Nucleus accumbens (tissue), 56 donors: Measurements from ENCODE around the gene RSPRY1.

Source experiments
- DNase-seq, 56 donors: peaks; one replicate each; lab custom pipeline; 2025; lab: John Stamatoyannopoulos, UW

The RSPRY1 gene

GRCh38 chr16:57209780-57210179, 23.7 kb downstream of the RSPRY1 start:
- DNase-seq: no peak

DNA sequence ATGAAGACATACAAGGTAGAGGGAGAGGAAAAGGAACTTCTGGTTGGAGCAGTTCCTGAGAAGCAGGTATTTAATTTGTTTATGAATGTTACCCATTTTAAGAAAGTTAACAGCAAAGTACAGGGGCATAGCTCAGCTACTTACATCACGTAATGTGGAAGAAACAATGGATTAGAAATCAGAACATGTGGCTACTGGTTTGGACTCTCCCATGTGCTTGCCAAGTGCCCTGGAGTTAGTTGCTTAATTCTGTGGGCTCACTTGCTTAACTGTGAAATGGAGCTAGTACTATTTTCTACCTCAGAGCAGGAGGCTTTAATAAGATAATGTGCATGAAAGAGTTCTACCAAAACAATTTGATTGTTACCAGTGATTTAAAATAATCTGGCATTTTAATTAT, 27.3 kb downstream of the RSPRY1 start:
- no peak for DNase-seq

- no peak for DNase-seq
Measured at GRCh38 chr16:57216968-57217367, 30.8 kb downstream of the RSPRY1 start.

- no peak for DNase-seq
Measured at GRCh38 chr16:57223057-57223456, 36.9 kb downstream of the RSPRY1 start.

DNA sequence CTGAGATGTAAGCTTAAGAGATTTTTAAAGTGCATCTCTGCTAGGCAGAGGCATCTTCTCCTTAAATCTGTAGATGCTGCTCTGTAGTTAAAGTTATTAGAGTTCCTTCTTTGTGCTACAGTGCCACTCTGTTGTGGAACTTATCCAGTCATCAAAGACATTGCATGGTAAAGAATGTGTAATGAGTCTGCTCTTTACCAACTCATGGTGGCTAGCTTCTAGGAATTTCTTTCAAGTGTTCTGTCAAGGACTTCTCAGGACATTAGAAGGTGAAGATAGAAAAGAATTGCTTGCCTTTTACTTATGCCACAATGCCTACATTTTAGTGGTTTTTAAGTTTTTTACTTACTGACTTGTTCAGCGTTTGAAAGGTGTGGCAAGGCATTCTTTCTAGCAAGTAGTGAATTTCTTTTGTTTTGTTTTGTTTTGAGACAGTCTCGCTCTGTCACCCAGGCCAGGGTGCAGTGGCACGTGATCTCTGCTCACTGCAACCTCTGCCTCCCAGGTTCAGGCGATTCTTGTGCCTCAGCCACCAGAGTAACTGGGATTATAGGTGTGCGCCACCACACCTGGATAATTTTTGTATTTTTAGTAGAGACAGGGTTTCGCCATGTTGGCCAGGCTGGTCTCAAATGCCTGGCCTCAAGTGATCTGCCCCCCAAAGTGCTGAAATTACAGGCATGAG, 38.7 kb downstream of the RSPRY1 start:
- no peak for DNase-seq

- no peak for DNase-seq
Measured at GRCh38 chr16:57225978-57226377, 39.8 kb downstream of the RSPRY1 start.

- DNase-seq: no peak
Measured at GRCh38 chr16:57226701-57227621, 40.8 kb downstream of the RSPRY1 start.

- no peak for DNase-seq
Measured at GRCh38 chr16:57229079-57229478, 43.0 kb downstream of the RSPRY1 start.

DNA sequence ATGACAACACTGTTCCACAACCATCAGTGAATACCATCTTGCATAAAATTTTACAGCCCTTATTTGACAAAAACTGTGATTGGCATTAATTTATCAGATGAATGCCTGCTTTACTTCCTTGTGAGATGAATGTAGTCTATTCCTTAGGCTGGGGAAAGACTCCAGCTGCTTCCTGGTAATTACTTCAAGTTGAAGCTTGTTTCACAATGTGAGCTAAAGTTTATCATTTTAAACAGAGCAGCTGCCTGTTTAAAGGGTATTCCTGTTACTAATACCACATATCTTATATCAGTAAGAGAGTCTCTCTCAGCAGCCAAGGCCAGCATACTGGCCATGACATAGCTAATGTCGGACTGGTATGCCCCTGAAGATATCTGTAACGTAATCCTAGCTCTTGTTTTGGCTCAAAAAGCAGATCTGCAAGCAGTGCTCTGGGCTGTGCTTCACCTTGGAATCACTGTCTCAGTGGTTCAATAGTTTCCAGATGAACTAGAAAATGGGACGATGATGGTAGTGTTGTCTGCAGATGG, 45.8 kb downstream of the RSPRY1 start:
- no peak for DNase-seq

DNA sequence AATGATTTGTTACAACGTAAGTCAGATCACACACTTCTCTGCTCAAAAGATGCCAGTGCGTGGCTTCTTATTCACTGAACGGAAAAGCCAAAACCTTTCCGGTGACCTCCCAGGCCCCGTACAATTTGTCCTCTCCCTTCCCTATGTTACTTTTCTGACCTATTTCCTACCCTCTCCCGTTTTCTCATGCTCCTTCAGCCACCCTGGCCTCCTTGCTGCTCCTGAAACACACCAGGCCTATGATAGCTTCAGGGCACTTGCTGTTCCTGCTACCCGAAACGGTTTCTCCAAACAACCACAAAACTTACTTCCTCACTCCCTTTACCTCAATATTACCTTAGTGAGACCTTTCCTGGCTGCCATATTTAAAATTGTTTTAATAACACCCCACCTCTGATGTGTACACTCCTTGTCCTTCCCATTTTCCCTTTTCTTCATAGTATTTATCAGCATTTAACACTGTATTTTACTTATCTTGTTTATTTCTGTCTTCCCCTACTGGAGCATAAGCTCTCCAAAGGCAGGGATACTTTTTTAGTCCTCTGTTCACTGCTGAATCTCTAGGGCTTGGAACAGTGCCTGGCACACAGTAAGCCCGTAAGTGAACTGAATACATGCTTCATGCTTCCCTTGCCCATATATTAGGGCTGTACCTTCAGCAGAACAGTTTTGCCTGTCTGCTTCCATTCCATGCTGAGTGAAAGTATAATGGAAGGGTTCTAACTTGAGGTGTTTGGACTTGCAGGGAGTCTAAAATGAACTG, 48.0 kb downstream of the RSPRY1 start:
- no peak for DNase-seq

GRCh38 chr16:57234707-57235092, 48.6 kb downstream of the RSPRY1 start:
- no peak for DNase-seq

DNA sequence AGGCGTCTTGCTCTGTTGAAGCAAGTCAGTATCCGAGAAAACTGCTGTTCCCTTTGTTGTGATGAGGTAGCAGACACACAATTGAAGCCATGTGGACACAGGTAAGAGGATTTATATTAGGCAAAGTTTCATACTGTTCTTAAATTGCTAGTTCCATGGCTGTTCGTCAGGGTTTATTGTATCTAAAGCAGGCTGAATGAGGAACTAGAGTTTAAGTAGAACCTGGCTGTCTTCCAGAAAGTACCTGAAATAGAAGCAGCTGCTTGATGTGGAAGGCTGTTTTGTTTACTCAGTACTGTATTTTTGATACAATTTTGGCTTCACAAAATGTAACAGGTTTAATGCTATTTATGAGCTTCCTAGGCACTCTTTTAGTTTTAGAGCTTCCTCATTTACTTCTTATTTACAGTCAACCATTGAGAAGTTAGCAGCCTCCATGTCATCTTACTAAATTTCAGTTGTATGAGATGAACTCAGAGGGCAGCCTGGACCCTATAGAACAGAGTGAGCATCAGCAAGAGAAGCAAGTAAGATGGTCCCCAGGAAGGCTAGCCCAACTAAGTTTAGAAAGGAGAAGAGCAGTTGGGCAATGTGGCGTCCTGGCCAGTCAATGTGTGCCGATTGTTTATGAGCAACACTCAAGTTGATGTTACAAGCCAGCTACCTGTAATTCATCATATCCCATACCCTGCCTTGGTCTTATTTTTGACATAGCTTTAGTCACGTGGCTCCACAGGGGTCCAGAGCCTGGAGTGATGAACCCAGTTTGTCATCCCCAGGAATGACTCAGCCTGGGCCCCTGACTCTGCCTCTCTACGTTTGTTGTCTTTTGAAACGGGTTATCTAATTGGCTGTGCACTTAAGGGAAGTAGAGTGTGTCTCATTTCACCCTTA, 49.2 kb downstream of the RSPRY1 start:
- no peak for DNase-seq

DNA sequence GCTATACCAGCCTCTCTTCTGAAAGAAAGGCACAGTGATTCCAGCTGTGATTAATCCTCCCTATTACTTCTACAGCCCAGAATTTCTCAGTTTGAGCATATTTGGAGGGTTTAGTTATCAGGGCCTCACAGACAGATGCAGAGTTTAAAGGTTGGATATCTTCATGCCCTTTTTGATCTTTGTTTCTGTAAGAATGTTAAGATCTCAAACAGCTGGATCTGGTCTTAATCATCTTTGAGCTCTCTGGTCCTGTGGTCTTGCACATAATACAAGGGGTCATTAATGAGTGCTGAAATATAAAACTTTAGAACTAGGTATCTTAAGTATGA, 49.9 kb downstream of the RSPRY1 start:
- DNase-seq: no peak

DNA sequence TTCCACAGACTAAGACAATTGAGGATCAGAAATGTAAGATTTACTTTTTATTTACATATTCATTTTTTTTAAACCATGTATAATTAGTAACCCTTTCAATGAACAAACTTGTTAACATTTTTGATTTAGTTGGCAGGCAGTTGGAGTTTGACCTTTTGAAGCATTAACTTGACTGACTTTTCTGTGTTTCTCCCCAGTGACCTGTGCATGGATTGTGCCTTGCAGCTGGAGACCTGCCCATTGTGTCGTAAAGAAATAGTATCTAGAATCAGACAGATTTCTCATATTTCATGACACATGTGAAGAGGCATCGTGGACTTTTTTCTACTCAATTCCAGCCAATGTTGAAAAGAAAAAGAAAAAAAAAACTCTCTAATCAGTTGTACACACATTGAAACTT, 52.6 kb downstream of the RSPRY1 start:
- DNase-seq: no peak

DNA sequence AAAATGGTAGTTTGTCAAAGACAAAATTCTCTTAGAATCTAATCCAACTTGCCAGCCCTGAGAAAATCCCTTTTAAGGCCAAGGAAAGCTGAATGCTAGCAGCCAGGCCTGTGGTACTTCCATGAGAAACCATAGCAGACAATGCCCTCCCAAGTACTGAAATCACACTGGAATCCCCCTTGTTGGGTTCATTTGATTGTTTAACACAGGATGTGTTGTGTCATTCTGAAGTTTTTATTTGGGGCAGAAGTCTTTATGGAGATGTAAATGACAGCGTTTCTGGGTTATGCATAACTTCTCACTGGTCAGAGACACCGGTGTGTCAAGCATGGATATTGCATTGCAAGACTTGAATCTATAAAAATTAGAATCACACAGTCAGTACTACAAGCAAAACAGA, 53.0 kb downstream of the RSPRY1 start:
- no peak for DNase-seq

- no peak for DNase-seq
Measured at GRCh38 chr16:57240851-57241250, 54.7 kb downstream of the RSPRY1 start.

- no peak for DNase-seq
Measured at GRCh38 chr16:57242650-57243049, 56.5 kb downstream of the RSPRY1 start.

- no peak for DNase-seq
Measured at GRCh38 chr16:57244463-57244766, 58.3 kb downstream of the RSPRY1 start.

DNA sequence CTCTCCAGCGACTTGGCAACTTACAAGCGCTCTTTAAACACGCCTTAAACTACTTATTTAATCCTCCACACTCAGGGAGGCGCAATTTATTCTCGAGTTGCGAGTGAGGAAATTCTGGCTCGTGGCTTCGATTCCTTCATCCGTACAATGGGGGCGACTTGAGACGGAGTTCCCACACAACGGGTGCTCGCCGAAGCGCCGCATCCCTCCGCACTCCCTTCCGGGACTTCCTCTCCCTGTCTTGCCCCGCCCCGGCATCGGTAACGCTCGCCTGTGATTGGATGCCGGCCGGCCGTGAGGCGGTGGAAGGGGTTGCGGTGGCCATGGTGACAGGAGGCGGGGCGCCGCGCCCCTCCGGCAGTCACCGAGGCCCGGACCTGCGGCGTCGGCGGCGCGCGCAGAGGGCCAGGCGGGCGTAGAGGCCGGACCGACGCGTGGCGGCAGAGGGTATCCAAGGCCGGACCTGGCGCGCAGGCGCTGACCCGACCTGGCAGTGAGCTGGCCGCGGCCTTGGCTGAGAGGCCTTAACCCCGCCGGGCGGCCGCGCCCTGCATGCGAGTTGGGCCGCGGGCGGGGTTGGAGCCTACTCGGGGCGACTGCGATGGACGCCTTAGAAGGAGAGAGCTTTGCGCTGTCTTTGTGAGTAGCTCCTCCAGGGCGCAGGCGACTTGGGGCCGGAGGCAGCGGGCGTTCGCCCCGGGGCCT, 58.8 kb downstream of the RSPRY1 start, which contains the start of gene ARL2BP:
Gene ARL2BP, plus strand, starts transcription at position 493 of the 705 bp plus-strand sequence. Its CDS starts 109 bp downstream, at position 602.
- peak; percentile 69 to 99 (median 97) for DNase-seq
